H9 (cell line): ENCODE results near the gene ASPG. TPM values are rescaled to one million over a fixed set of nuclear protein-coding genes. Genes with fewer than 3 reads are reported as not detected.

Source experiments
- DNase-seq: peaks from one replicate; pipeline ENCODE4 v3.0.0-alpha.2; 2017
- H2AFZ ChIP-seq: one replicate; pipeline ENCODE4 v1.6.1; 2013; ENCODE audit warnings: mild to moderate bottlenecking, low read length, control low read depth, moderate library complexity
- H2AK5ac ChIP-seq: 2 replicates; pipeline ENCODE4 v1.6.1; 2013; ENCODE audit warnings: low read length, control low read depth, mixed read lengths; ENCODE audit not compliant: insufficient read length
- H2BK120ac ChIP-seq: one replicate; pipeline ENCODE4 v1.6.1; 2013; ENCODE audit warnings: low read depth, mild to moderate bottlenecking, low read length, control low read depth, inconsistent platforms; ENCODE audit not compliant: poor library complexity, severe bottlenecking
- H2BK12ac ChIP-seq: 2 replicates; pipeline ENCODE4 v1.6.1; 2013; ENCODE audit warnings: low read length, control low read depth, mixed read lengths, low read depth; ENCODE audit not compliant: insufficient read length
- H2BK15ac ChIP-seq: 2 replicates; pipeline ENCODE4 v1.6.1; 2013; ENCODE audit warnings: low read depth, low read length, control low read depth
- H2BK20ac ChIP-seq: one replicate; pipeline ENCODE4 v1.6.1; 2013; ENCODE audit warnings: low read depth, mild to moderate bottlenecking, low read length, control low read depth, inconsistent platforms; ENCODE audit not compliant: poor library complexity, severe bottlenecking
- H2BK5ac ChIP-seq: 2 replicates; pipeline ENCODE4 v1.6.1; 2013; ENCODE audit warnings: low read length, control low read depth, mixed read lengths; ENCODE audit not compliant: insufficient read length
- H3K14ac ChIP-seq: 2 replicates; pipeline ENCODE4 v1.6.1; 2013; ENCODE audit warnings: low read length, control low read depth; ENCODE audit not compliant: insufficient read depth
- H3K18ac ChIP-seq: 2 replicates; pipeline ENCODE4 v1.6.1; 2013; ENCODE audit warnings: low read depth, mild to moderate bottlenecking, mixed read lengths, low read length, control low read depth; ENCODE audit not compliant: insufficient read length
- H3K23ac ChIP-seq: 2 replicates; pipeline ENCODE4 v1.6.1; 2013; ENCODE audit warnings: low read length, control low read depth, mixed read lengths, low read depth; ENCODE audit not compliant: insufficient read length
- H3K23me2 ChIP-seq: 2 replicates; pipeline ENCODE4 v1.6.1; 2013; ENCODE audit warnings: low read depth, mild to moderate bottlenecking, mixed read lengths, low read length, control low read depth; ENCODE audit not compliant: insufficient read length, poor library complexity, severe bottlenecking
- H3K27ac ChIP-seq: 2 replicates; pipeline ENCODE4 v1.5.1; 2013; ENCODE audit warnings: low read length, control low read depth, mixed read lengths, low read depth; ENCODE audit not compliant: insufficient read length
- H3K27me3 ChIP-seq: 2 replicates; pipeline ENCODE4 v1.6.1; 2013; ENCODE audit warnings: low read length, control low read depth, inconsistent platforms; ENCODE audit not compliant: insufficient read depth
- H3K4ac ChIP-seq: 2 replicates; pipeline ENCODE4 v1.6.1; 2013; ENCODE audit warnings: low read depth, mild to moderate bottlenecking, control low read depth, inconsistent platforms, low read length, moderate library complexity
- H3K4me1 ChIP-seq: 2 replicates; pipeline ENCODE4 v1.6.1; 2013; ENCODE audit warnings: low read length, control low read depth, inconsistent platforms; ENCODE audit not compliant: insufficient read depth
- H3K4me2 ChIP-seq: 2 replicates; pipeline ENCODE4 v1.6.1; 2013; ENCODE audit warnings: low read length, control low read depth, mixed read lengths; ENCODE audit not compliant: insufficient read length, insufficient read depth
- H3K56ac ChIP-seq: 2 replicates; pipeline ENCODE4 v1.6.1; 2013; ENCODE audit warnings: low read depth, mild to moderate bottlenecking, mixed read lengths, low read length, control low read depth; ENCODE audit not compliant: insufficient read length
- H3K79me1 ChIP-seq: 2 replicates; pipeline ENCODE4 v1.6.1; 2013; ENCODE audit warnings: low read depth, mild to moderate bottlenecking, moderate library complexity, low read length, control low read depth, inconsistent platforms; ENCODE audit not compliant: insufficient read depth, poor library complexity, severe bottlenecking
- H3K79me2 ChIP-seq: 2 replicates; pipeline ENCODE4 v1.6.1; 2013; ENCODE audit warnings: low read length, control low read depth, inconsistent platforms; ENCODE audit not compliant: insufficient read depth
- H3K9ac ChIP-seq: 2 replicates; pipeline ENCODE4 v1.6.1; 2013; ENCODE audit warnings: low read length, control low read depth, mixed read lengths; ENCODE audit not compliant: insufficient read length; ENCODE audit errors: extremely low read depth
- H3K9me3 ChIP-seq: one replicate; pipeline ENCODE4 v1.6.1; 2013; ENCODE audit warnings: low read depth, low read length, inconsistent platforms; ENCODE audit not compliant: control insufficient read depth
- H3T11ph ChIP-seq: one replicate; pipeline ENCODE4 v1.6.1; 2013; ENCODE audit warnings: mild to moderate bottlenecking, low read length, control low read depth, inconsistent platforms
- H4K20me1 ChIP-seq: one replicate; pipeline ENCODE4 v1.6.1; 2013; ENCODE audit not compliant: control insufficient read depth, insufficient read length, insufficient read depth
- H4K5ac ChIP-seq: 2 replicates; pipeline ENCODE4 v1.6.1; 2013; ENCODE audit warnings: low read depth, mild to moderate bottlenecking, mixed read lengths, low read length, control low read depth; ENCODE audit not compliant: insufficient read length
- H4K8ac ChIP-seq: replicated peaks from 2 replicates; pipeline ENCODE4 v1.6.1; 2013; ENCODE audit warnings: low read length, control low read depth, mixed read lengths, low read depth; ENCODE audit not compliant: insufficient read length
- H4K91ac ChIP-seq: 2 replicates; pipeline ENCODE4 v1.6.1; 2013; ENCODE audit warnings: low read depth, mild to moderate bottlenecking, moderate library complexity, mixed read lengths, low read length, control low read depth; ENCODE audit not compliant: insufficient read length
- H3K27ac Mint-ChIP-seq, 3 experiments: 2 replicates in 2 of 3; 3 replicates in 1 of 3; pipeline ENCODE4 v1.8.0; 2020 to 2021; ENCODE audit warnings: mixed read lengths in 3 of 3, mild to moderate bottlenecking in 1 of 3, moderate library complexity in 1 of 3
- H3K27me3 Mint-ChIP-seq: 2 replicates; pipeline ENCODE4 v1.8.0; 2021; ENCODE audit warnings: low read depth, mild to moderate bottlenecking, moderate library complexity, mixed read lengths
- H3K36me3 Mint-ChIP-seq, 3 experiments: 2 replicates in 2 of 3; 3 replicates in 1 of 3; pipeline ENCODE4 v1.8.0; 2020 to 2021; ENCODE audit warnings: low read depth in 3 of 3, mixed read lengths in 3 of 3; ENCODE audit not compliant: insufficient read depth in 1 of 3
- H3K4me1 Mint-ChIP-seq, 2 experiments: 2 replicates each; pipeline ENCODE4 v1.8.0; 2020; ENCODE audit warnings: mixed read lengths in 2 of 2
- H3K4me3 Mint-ChIP-seq, 2 experiments: 2 replicates in 1 of 2; 3 replicates in 1 of 2; pipeline ENCODE4 v1.8.0; 2020 to 2021; ENCODE audit warnings: mild to moderate bottlenecking in 2 of 2, mixed read lengths in 2 of 2, moderate library complexity in 1 of 2
- H3K9me3 Mint-ChIP-seq, 2 experiments: 2 replicates in 1 of 2; 3 replicates in 1 of 2; pipeline ENCODE4 v1.8.0; 2020; ENCODE audit warnings: mild to moderate bottlenecking in 2 of 2, mixed read lengths in 2 of 2, moderate library complexity in 1 of 2
- WGBS: extraction: QIAGEN DNeasy Blood & Tissue Kit; methylation state at CpG from one replicate; pipeline ENCODE4 v1.1.7; 2013; ENCODE audit warnings: missing lambda C conversion rate, low lambda C conversion rate, mixed read lengths; ENCODE audit not compliant: insufficient read length; ENCODE audit errors: extremely low coverage; 5-methylcytosine and 5-hydroxymethylcytosine counted together
- total RNA-seq: library from RNA; stranded (reverse); gene quantifications from 2 replicates; pipeline ENCODE4 v1.2.1, GENCODE V29; 2021
- TF ChIP-seq, protein P1 (sequence below): fragments of 200-600 bp; sonication (generic); conservative IDR thresholded peaks from 3 replicates; pipeline ENCODE4 v1.8.0; 2021; ENCODE audit warnings: antibody characterized with exemption, mild to moderate bottlenecking

The ASPG gene
- total RNA-seq, 1 experiment from 2014 or later: 0.33 TPM

DNA sequence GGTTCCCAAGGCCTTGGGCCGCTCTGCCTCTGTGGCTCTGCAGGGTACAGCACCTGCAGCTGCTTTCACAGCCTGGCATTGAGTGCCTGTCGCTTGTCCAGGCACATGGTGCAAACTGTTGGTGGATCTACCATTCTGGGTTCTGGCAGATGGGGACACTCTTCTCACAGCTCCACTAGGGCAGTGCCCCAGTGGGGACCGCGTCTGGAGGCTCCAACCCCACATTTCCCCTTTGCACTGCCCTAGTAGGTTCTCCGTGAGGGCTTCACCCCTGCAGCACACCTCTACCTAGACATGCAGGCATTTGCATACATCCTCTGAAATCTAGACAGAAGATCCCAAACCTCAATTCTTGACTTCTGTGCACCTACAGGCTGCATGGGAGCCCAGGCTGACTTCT is 19.2 kb upstream of the ASPG start:
- no peaks in the 10 kb centered on the region for H4K20me1 ChIP-seq
- peaks cover 34 to 48% of the 10 kb centered on the region in 2 experiments for H3K9me3 Mint-ChIP-seq
- WGBS: no CpG with 5 or more reads among the region's 5 CpGs
- no peak overlapping the region for H2BK120ac ChIP-seq
- TF ChIP-seq, protein P1, sequence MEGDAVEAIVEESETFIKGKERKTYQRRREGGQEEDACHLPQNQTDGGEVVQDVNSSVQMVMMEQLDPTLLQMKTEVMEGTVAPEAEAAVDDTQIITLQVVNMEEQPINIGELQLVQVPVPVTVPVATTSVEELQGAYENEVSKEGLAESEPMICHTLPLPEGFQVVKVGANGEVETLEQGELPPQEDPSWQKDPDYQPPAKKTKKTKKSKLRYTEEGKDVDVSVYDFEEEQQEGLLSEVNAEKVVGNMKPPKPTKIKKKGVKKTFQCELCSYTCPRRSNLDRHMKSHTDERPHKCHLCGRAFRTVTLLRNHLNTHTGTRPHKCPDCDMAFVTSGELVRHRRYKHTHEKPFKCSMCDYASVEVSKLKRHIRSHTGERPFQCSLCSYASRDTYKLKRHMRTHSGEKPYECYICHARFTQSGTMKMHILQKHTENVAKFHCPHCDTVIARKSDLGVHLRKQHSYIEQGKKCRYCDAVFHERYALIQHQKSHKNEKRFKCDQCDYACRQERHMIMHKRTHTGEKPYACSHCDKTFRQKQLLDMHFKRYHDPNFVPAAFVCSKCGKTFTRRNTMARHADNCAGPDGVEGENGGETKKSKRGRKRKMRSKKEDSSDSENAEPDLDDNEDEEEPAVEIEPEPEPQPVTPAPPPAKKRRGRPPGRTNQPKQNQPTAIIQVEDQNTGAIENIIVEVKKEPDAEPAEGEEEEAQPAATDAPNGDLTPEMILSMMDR: no peak
- H2BK20ac ChIP-seq: no peak overlapping the region
- no peak overlapping the region for H3K23ac ChIP-seq
- peaks cover 3% of the 10 kb centered on the region for H3K23me2 ChIP-seq
- no peak overlapping the region for H3K4me2 ChIP-seq
- H3K4ac ChIP-seq: no peak overlapping the region
- no peak overlapping the region for H2AK5ac ChIP-seq
- no peak overlapping the region for H2BK15ac ChIP-seq
- H4K5ac ChIP-seq: no peak overlapping the region
- H3K56ac ChIP-seq: no peak overlapping the region
- no peak overlapping the region for H3T11ph ChIP-seq
- H3K4me3 Mint-ChIP-seq: no peak overlapping the region
- no peaks in the 10 kb centered on the region for H3K4me1 ChIP-seq
- H3K14ac ChIP-seq: no peak overlapping the region
- no peak overlapping the region for H2BK5ac ChIP-seq
- H3K18ac ChIP-seq: no peak overlapping the region
- H3K27me3 Mint-ChIP-seq: peaks cover 35% of the 10 kb centered on the region
- no peaks in the 10 kb centered on the region for H3K79me2 ChIP-seq
- no peak overlapping the region for H2AFZ ChIP-seq
- H4K91ac ChIP-seq: no peak overlapping the region
- H3K9ac ChIP-seq: no peak overlapping the region
- no peak for DNase-seq
- H4K8ac ChIP-seq: no peak overlapping the region
- H3K36me3 Mint-ChIP-seq: peaks cover 1 to 14% (median 7%) of the 10 kb centered on the region in 3 experiments; a peak in 4 of 7 replicates
- no peak overlapping the region for H2BK12ac ChIP-seq
- H3K27ac ChIP-seq: no peak overlapping the region
- no peaks in the 10 kb centered on the region for H3K27me3 ChIP-seq
- no peaks in the 10 kb centered on the region for H3K79me1 ChIP-seq
- H3K4me1 Mint-ChIP-seq: no peaks in the 10 kb centered on the region
- H3K27ac Mint-ChIP-seq: no peak overlapping the region
- no peaks in the 10 kb centered on the region for H3K9me3 ChIP-seq
